Suprapubic skin (tissue), 4 donors: ENCODE data around the gene GPER1.

Experiments
- CTCF ChIP-seq, 2 donors: fragments of 200-600 bp in 1 of 2; fragments of 450-650 bp in 1 of 2; sonication (generic) in 1 of 2; IDR thresholded peaks; one replicate each; pipeline ENCODE4 v1.5.1; 2016 to 2019; ENCODE audit warnings: antibody characterized with exemption in 2 of 2, mild to moderate bottlenecking in 1 of 2, moderate library complexity in 1 of 2
- POLR2A ChIP-seq, 2 donors: fragments of 450-650 bp; IDR thresholded peaks; one replicate each; pipeline ENCODE4 v1.6.1; 2017; ENCODE audit warnings: antibody characterized with exemption in 2 of 2, mild to moderate bottlenecking in 2 of 2, moderate library complexity in 2 of 2
- POLR2AphosphoS5 ChIP-seq, 3 donors: sonication (generic); formaldehyde crosslinking; IDR thresholded peaks; one replicate each; pipeline ENCODE4 v1.6.1; 2017; ENCODE audit warnings: antibody characterized with exemption in 3 of 3

GRCh38 chr7:1058821-1059199, 29.1 kb upstream of the GPER1 start:
- TF ChIP-seq CTCF (IDR thresholded peaks at IDR 0.05) (no peak), POLR2A (IDR thresholded peaks at IDR 0.05) (no peak), POLR2AphosphoS5 (IDR thresholded peaks at IDR 0.05) (no peak)
